ENCODE data around the gene NDUFA3. TPM values are rescaled to one million over a fixed set of nuclear protein-coding genes. Genes with fewer than 3 reads are reported as not detected.
"Not testable (repeated sequence)": the region's sequence is repeated elsewhere in the genome, so short reads cannot be mapped to it uniquely, and the experiment has no call there.

The NDUFA3 gene
- total RNA-seq, 2 experiments from 2014 or later = 86.3 to 92.4 TPM

DNA sequence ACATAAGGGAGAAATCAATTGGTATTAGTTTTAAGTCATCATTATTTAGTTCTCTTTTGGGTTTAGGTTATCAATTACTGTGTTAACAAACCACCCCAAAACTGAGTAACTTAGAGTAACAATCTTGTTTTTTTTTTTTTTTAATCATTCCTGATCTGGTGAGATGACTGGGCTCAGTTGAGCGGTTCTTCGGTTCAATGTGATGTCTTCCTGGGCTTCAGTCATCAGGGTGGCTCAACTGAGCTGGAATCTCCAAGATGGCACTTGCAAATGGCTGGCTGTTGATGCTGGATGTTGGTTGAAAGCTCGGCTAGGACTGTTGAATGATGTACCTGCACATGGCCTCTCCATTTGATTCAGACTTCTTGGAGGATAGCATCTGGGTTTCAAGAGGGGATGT, 18.2 kb upstream of the NDUFA3 start:
- H3K9me2 ChIP-seq (ENCODE audit: insufficient read depth, low read length) = no peaks in the 10 kb centered on the region
- no peaks in the 10 kb centered on the region for H3K4me1 ChIP-seq (ENCODE audit: insufficient read depth, low read length, poor library complexity, severe bottlenecking)
- no peaks in the 10 kb centered on the region for H3K9me3 ChIP-seq (ENCODE audit: low read length)
- H2AFZ ChIP-seq (ENCODE audit: low read length) = no peak overlapping the region
- no peak for TF ChIP-seq EZH2phosphoT487 (IDR thresholded peaks at IDR 0.05; ENCODE audit: borderline replicate concordance, low read depth, low read length)
- TF ChIP-seq, protein P1, sequence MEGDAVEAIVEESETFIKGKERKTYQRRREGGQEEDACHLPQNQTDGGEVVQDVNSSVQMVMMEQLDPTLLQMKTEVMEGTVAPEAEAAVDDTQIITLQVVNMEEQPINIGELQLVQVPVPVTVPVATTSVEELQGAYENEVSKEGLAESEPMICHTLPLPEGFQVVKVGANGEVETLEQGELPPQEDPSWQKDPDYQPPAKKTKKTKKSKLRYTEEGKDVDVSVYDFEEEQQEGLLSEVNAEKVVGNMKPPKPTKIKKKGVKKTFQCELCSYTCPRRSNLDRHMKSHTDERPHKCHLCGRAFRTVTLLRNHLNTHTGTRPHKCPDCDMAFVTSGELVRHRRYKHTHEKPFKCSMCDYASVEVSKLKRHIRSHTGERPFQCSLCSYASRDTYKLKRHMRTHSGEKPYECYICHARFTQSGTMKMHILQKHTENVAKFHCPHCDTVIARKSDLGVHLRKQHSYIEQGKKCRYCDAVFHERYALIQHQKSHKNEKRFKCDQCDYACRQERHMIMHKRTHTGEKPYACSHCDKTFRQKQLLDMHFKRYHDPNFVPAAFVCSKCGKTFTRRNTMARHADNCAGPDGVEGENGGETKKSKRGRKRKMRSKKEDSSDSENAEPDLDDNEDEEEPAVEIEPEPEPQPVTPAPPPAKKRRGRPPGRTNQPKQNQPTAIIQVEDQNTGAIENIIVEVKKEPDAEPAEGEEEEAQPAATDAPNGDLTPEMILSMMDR (conservative IDR thresholded peaks at IDR 0.05; ENCODE audit: low read length) = no peak
- no peak overlapping the region for H3K4me2 ChIP-seq (ENCODE audit: low read length)
- CTCF ChIA-PET (ENCODE audit: unreplicated experiment) = no interaction called here
- BruUV-seq (replicated peaks) = no TSS peak
- POLR2A ChIA-PET = no interaction called here
- no peak for DNase-seq (ENCODE audit: low spot score)
- no peaks in the 10 kb centered on the region for H3K79me2 ChIP-seq (ENCODE audit: insufficient read depth, low read depth, low read length)
- no peaks in the 10 kb centered on the region for H4K20me1 ChIP-seq (ENCODE audit: insufficient read depth, low read length)
- H3K36me3 ChIP-seq (ENCODE audit: insufficient read depth, low read length) = no peaks in the 10 kb centered on the region
- no peak overlapping the region for H3K4me3 ChIP-seq (ENCODE audit: low read depth, low read length, poor library complexity, severe bottlenecking)
- intact Hi-C loops (cut with micrococcal nuclease; ENCODE audit: unreplicated experiment) = no loop called here
- no peak overlapping the region for H3K27ac ChIP-seq (ENCODE audit: low read depth, low read length, poor library complexity, severe bottlenecking)

DNA sequence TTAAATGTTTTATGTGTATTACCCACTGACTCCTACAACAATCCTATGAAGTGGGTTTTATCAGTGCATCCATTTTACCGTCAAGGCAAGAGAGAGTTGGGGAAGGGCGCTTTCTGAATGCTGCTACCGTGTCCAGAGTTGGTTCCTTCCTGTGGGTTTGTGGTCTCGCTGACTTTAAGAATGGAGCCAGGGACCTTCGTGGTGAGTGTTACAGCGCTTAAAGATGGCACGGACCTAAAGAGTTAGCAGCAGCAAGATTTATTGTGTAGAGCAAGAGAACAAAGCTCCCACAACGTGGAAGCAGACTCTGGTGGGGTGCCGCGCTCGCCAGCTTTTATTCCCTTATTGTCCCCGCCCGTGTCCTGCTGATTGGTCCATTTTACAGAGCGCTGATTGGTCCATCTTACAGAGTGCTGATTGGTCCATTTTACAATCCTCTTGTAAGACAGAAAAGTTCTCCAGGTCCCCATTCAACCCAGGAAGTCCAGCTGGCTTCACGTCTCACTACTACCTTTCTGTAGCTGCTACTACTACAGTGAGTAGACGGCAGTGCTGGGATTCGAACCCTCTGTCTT, 8.1 kb upstream of the NDUFA3 start:
- no peaks in the 10 kb centered on the region for H3K9me3 ChIP-seq (ENCODE audit: low read length)
- no peak for TF ChIP-seq EZH2phosphoT487 (IDR thresholded peaks at IDR 0.05; ENCODE audit: borderline replicate concordance, low read depth, low read length)
- TF ChIP-seq, protein P1 (conservative IDR thresholded peaks at IDR 0.05; ENCODE audit: low read length) = no peak
- POLR2A ChIA-PET = no interaction called here
- H3K9me2 ChIP-seq (ENCODE audit: insufficient read depth, low read length) = no peaks in the 10 kb centered on the region
- H3K4me1 ChIP-seq (ENCODE audit: insufficient read depth, low read length, poor library complexity, severe bottlenecking) = peaks cover 20% of the 10 kb centered on the region
- CTCF ChIA-PET (ENCODE audit: unreplicated experiment) = no interaction called here
- no TSS peak for BruUV-seq (replicated peaks)
- no peaks in the 10 kb centered on the region for H3K36me3 ChIP-seq (ENCODE audit: insufficient read depth, low read length)
- H4K20me1 ChIP-seq (ENCODE audit: insufficient read depth, low read length) = no peaks in the 10 kb centered on the region
- H3K79me2 ChIP-seq (ENCODE audit: insufficient read depth, low read depth, low read length) = no peaks in the 10 kb centered on the region
- intact Hi-C loops (cut with micrococcal nuclease; ENCODE audit: unreplicated experiment) = no loop called here
- no peak for DNase-seq (ENCODE audit: low spot score)
- H3K4me3 ChIP-seq (ENCODE audit: low read depth, low read length, poor library complexity, severe bottlenecking) = no peak overlapping the region
- no peak overlapping the region for H3K4me2 ChIP-seq (ENCODE audit: low read length)
- no peak overlapping the region for H3K27ac ChIP-seq (ENCODE audit: low read depth, low read length, poor library complexity, severe bottlenecking)
- H2AFZ ChIP-seq (ENCODE audit: low read length) = no peak overlapping the region

DNA sequence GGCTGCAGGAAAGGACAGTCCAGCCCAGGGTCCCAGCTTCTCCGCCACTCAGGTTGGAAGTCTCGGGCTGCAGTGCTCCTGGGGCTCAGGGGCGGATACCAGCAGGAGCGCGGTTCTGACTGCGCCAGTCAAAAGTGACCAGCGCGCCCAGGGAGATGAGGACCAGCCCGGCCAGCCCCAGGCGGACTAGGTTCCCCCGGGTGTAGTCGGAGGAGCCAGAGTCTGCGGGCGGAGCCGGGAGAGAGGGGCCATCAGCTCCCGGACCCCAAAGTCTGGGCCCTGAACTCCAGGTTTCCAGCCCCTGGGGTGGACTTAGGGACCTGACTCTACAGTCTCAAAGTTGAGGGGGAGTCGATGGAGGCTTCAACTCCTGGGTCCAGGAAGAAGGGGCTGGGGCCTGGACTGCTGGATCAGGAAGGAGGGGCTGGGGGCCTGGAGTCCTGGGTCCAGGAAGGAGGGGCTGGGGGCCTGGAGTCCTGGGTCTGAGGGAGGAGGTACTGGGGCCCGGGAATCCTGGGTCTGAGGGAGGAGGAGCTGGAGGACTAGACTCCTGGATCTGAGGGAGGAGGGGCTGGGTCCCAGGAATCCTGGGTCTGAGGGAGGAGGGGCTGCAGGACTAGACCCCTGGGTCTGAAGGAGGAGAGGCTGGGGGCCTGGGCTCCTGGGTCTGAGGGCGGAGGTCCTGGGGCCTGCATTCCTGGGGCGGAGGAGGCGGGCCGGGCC, 7.4 kb upstream of the NDUFA3 start:
- BruUV-seq (replicated peaks) = no TSS peak
- no peaks in the 10 kb centered on the region for H4K20me1 ChIP-seq (ENCODE audit: insufficient read depth, low read length)
- H3K9me3 ChIP-seq (ENCODE audit: low read length) = no peaks in the 10 kb centered on the region
- DNase-seq (ENCODE audit: low spot score) = no peak
- ChIA-PET POLR2A (no interaction called here), CTCF (ENCODE audit: unreplicated experiment) (no interaction called here)
- H3K4me2 ChIP-seq (ENCODE audit: low read length) = peak overlapping the region; percentile 67
- peak overlapping the region; percentile 97 for H2AFZ ChIP-seq (ENCODE audit: low read length)
- no peak overlapping the region for H3K27ac ChIP-seq (ENCODE audit: low read depth, low read length, poor library complexity, severe bottlenecking)
- no peaks in the 10 kb centered on the region for H3K79me2 ChIP-seq (ENCODE audit: insufficient read depth, low read depth, low read length)
- intact Hi-C loops (cut with micrococcal nuclease; ENCODE audit: unreplicated experiment) = no loop called here
- H3K9me2 ChIP-seq (ENCODE audit: insufficient read depth, low read length) = no peaks in the 10 kb centered on the region
- no peaks in the 10 kb centered on the region for H3K36me3 ChIP-seq (ENCODE audit: insufficient read depth, low read length)
- H3K4me3 ChIP-seq (ENCODE audit: low read depth, low read length, poor library complexity, severe bottlenecking) = peak overlapping the region; percentile 45
- peaks cover 20% of the 10 kb centered on the region for H3K4me1 ChIP-seq (ENCODE audit: insufficient read depth, low read length, poor library complexity, severe bottlenecking)
- TF ChIP-seq, protein P1 (conservative IDR thresholded peaks at IDR 0.05; ENCODE audit: low read length) = no peak
- TF ChIP-seq EZH2phosphoT487 (IDR thresholded peaks at IDR 0.05; ENCODE audit: borderline replicate concordance, low read depth, low read length) = no peak

DNA sequence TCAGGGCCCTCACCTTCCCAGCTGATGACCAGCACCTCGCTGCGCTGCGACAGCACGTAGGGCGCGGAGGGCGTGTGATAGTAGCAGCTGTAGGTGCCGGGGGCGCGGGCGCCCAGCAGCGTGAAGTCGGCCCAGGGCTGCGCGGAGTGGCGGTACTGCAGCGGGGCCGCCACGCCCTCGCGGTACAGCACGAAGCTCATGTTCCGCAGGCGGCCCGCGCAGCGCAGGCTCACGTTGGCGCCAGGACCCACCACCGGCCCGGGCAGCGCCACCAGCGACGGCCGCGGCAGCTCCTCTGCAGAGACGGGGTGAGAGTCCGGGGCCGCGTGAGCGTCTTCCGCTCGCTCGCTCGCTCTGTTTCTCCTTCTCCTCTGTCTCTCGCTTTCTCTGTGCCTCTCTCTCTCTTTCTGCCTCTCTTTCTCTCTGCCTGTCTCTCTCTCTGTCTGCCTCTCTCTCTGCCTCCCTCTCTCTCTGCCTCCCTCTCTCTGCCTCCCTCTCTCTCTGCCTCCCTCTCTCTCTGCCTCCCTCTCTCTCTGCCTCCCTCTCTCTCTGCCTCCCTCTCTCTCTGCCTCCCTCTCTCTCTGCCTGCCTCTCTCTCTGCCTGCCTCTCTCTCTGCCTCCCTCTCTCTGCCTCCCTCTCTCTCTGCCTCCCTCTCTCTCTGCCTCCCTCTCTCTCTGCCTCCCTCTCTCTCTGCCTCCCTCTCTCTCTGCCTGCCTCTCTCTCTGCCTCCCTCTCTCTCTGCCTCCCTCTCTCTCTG, 6.6 kb upstream of the NDUFA3 start:
- H3K9me3 ChIP-seq (ENCODE audit: low read length); POLR2A ChIA-PET; H3K79me2 ChIP-seq (ENCODE audit: insufficient read depth, low read depth, low read length); H3K36me3 ChIP-seq (ENCODE audit: insufficient read depth, low read length); BruUV-seq (replicated peaks); H3K27ac ChIP-seq (ENCODE audit: low read depth, low read length, poor library complexity, severe bottlenecking); H4K20me1 ChIP-seq (ENCODE audit: insufficient read depth, low read length); H3K9me2 ChIP-seq (ENCODE audit: insufficient read depth, low read length); intact Hi-C loops (cut with micrococcal nuclease; ENCODE audit: unreplicated experiment); CTCF ChIA-PET (ENCODE audit: unreplicated experiment): not testable (repeated sequence)
- H3K4me3 ChIP-seq (ENCODE audit: low read depth, low read length, poor library complexity, severe bottlenecking) = peak overlapping the region; percentile 45
- H3K4me2 ChIP-seq (ENCODE audit: low read length) = peak overlapping the region; percentile 67
- H2AFZ ChIP-seq (ENCODE audit: low read length) = peak overlapping the region; percentile 97
- peaks cover 20% of the 10 kb centered on the region for H3K4me1 ChIP-seq (ENCODE audit: insufficient read depth, low read length, poor library complexity, severe bottlenecking)
- DNase-seq (ENCODE audit: low spot score) = peak; percentile 54

Data from OCI-LY7 (cell line).